ENCODE data around the gene OGFOD2.

OGFOD2 gene

GRCh38 chr12:122974892-122975789, at the start of gene OGFOD2:
TSS of gene OGFOD2 (plus strand) at chr12:122975244. CDS start at chr12:122975252, 8 bp downstream.
- TF ChIP-seq POU6F1 (CRISPR knock-in tag; IDR thresholded peaks at IDR 0.05; ENCODE audit: borderline replicate concordance, low read depth) (no peak), OSR1 (CRISPR knock-in tag; IDR thresholded peaks at IDR 0.05) (no peak), ZNF8 (CRISPR knock-in tag; IDR thresholded peaks at IDR 0.05) (no peak), CREB5 (CRISPR knock-in tag; IDR thresholded peaks at IDR 0.05; ENCODE audit: low read depth) (no peak), PPARA (CRISPR knock-in tag; IDR thresholded peaks at IDR 0.05; ENCODE audit: borderline replicate concordance) (no peak), ZC3H10 (CRISPR knock-in tag; IDR thresholded peaks at IDR 0.05) (no peak), ZFP3 (CRISPR knock-in tag; IDR thresholded peaks at IDR 0.05) (no peak), RARB (CRISPR knock-in tag; IDR thresholded peaks at IDR 0.05) (no peak)

GRCh38 chr12:122927756-122928403, 47.2 kb upstream of the OGFOD2 start:
- TF ChIP-seq ZFP30 (CRISPR knock-in tag; IDR thresholded peaks at IDR 0.05) (no peak), POU6F1 (CRISPR knock-in tag; IDR thresholded peaks at IDR 0.05; ENCODE audit: borderline replicate concordance, low read depth) (no peak), ZNF70 (CRISPR knock-in tag; IDR thresholded peaks at IDR 0.05) (no peak), BACH2 (CRISPR knock-in tag; IDR thresholded peaks at IDR 0.05; ENCODE audit: borderline replicate concordance) (no peak), ZNF565 (CRISPR knock-in tag; conservative IDR thresholded peaks at IDR 0.05; ENCODE audit: low read depth) (no peak), CSRNP3 (CRISPR knock-in tag; IDR thresholded peaks at IDR 0.05) (no peak), ZC3H10 (CRISPR knock-in tag; IDR thresholded peaks at IDR 0.05) (no peak), PPARA (CRISPR knock-in tag; IDR thresholded peaks at IDR 0.05; ENCODE audit: borderline replicate concordance) (no peak), CREB5 (CRISPR knock-in tag; IDR thresholded peaks at IDR 0.05; ENCODE audit: low read depth) (no peak), TSHZ2 (CRISPR knock-in tag; IDR thresholded peaks at IDR 0.05) (no peak), TCF4 (CRISPR knock-in tag; IDR thresholded peaks at IDR 0.05; ENCODE audit: borderline replicate concordance) (no peak), CSDC2 (CRISPR knock-in tag; IDR thresholded peaks at IDR 0.05) (no peak), SNAI2 (CRISPR knock-in tag; IDR thresholded peaks at IDR 0.05) (no peak), ZFP3 (CRISPR knock-in tag; IDR thresholded peaks at IDR 0.05) (no peak), PATZ1 (CRISPR knock-in tag; IDR thresholded peaks at IDR 0.05; ENCODE audit: borderline replicate concordance) (no peak)
- ATAC-seq, result no peak

More at GRCh38 chr12:122974892-122975789, at the start of gene OGFOD2:
- peak; percentile 92 for ATAC-seq
